Breast epithelium (tissue), 3 donors: ENCODE data around the gene MRPS25.

ENCODE experiments used
- CTCF ChIP-seq, 3 donors: fragments of 450-650 bp; IDR thresholded peaks; one replicate each; pipeline ENCODE4 v1.5.1; 2016 to 2017; ENCODE audit warnings: antibody characterized with exemption in 3 of 3, mild to moderate bottlenecking in 3 of 3, moderate library complexity in 3 of 3
- POLR2AphosphoS5 ChIP-seq, 3 donors: sonication (generic); formaldehyde crosslinking; IDR thresholded peaks; one replicate each; pipeline ENCODE4 v1.6.1; 2017; ENCODE audit warnings: antibody characterized with exemption in 3 of 3

GRCh38 chr3:15011174-15011573 is 53.9 kb downstream of the MRPS25 start:
- TF ChIP-seq CTCF (IDR thresholded peaks at IDR 0.05): no peak
- no peak for TF ChIP-seq POLR2AphosphoS5 (IDR thresholded peaks at IDR 0.05)
